NCI-H2227 (cell line): Measurements from ENCODE around the gene BTG3.

Experiments
- DNase-seq: peaks from one replicate; lab custom pipeline; 2025; ENCODE audit not compliant: unreplicated experiment; lab: John Stamatoyannopoulos, UW

BTG3 gene

GRCh38 chr21:17590430-17590829 lies 22.3 kb downstream of the BTG3 start:
- DNase-seq, result no peak

- DNase-seq, result peak; percentile 69
These were observed 26.7 kb downstream of the BTG3 start for GRCh38 chr21:17585875-17586450.

- DNase-seq, result no peak
These were observed 28.8 kb downstream of the BTG3 start for GRCh38 chr21:17583898-17584297.

- DNase-seq, result no peak
These were observed 32.4 kb downstream of the BTG3 start for GRCh38 chr21:17580319-17580718.

GRCh38 chr21:17578876-17579275 lies 33.8 kb downstream of the BTG3 start:
- no peak for DNase-seq

- DNase-seq, result no peak
These were observed 34.5 kb downstream of the BTG3 start for GRCh38 chr21:17578162-17578561.

- DNase-seq, result no peak
These were observed 35.0 kb downstream of the BTG3 start for GRCh38 chr21:17577701-17578100.

- DNase-seq, result no peak
These were observed 36.4 kb downstream of the BTG3 start for GRCh38 chr21:17576080-17576835.

- DNase-seq, result no peak
These were observed 37.6 kb downstream of the BTG3 start for GRCh38 chr21:17575076-17575475.

GRCh38 chr21:17572431-17572830 lies 40.3 kb downstream of the BTG3 start:
- DNase-seq, result no peak

- DNase-seq, result no peak
These were observed 41.9 kb downstream of the BTG3 start for GRCh38 chr21:17570786-17571185.

GRCh38 chr21:17560377-17561025 lies 52.2 kb downstream of the BTG3 start:
- no peak for DNase-seq

GRCh38 chr21:17554679-17555465 lies 57.8 kb downstream of the BTG3 start:
- peak; percentile 64 for DNase-seq

GRCh38 chr21:17554120-17554519 lies 58.6 kb downstream of the BTG3 start:
- no peak for DNase-seq

- no peak for DNase-seq
These were observed 60.3 kb downstream of the BTG3 start for GRCh38 chr21:17552410-17552809.

GRCh38 chr21:17550671-17551308 lies 61.9 kb downstream of the BTG3 start:
- DNase-seq, result no peak

- DNase-seq, result no peak
These were observed 64.4 kb downstream of the BTG3 start for GRCh38 chr21:17548262-17548661.

- DNase-seq, result no peak
These were observed 67.7 kb downstream of the BTG3 start for GRCh38 chr21:17545007-17545406.
